Neutrophil (primary cell): ENCODE data around the gene RTCA.
"Not testable (repeated sequence)": the region's sequence is repeated elsewhere in the genome, so short reads cannot be mapped to it uniquely, and the experiment has no call there.

Experiments
- H3K27ac ChIP-seq: fragments of 200-600 bp; sonication (generic); 2 replicates; pipeline ENCODE4 v1.5.1; 2016; ENCODE audit warnings: mild to moderate bottlenecking, moderate library complexity
- H3K27me3 ChIP-seq: fragments of 200-600 bp; sonication (generic); 2 replicates; pipeline ENCODE4 v1.6.0; 2016; ENCODE audit warnings: mild to moderate bottlenecking
- H3K36me3 ChIP-seq: fragments of 200-600 bp; sonication (generic); 2 replicates; pipeline ENCODE4 v1.5.1; 2017
- H3K4me1 ChIP-seq, 2 experiments: fragments of 200-600 bp in 1 of 2; sonication (generic) in 1 of 2; 1 replicate in 1 of 2; 2 replicates in 1 of 2; pipeline versions ENCODE4 v1.5.1 to v1.6.1; 2013 to 2016; ENCODE audit warnings: low read depth in 1 of 2, low read length in 1 of 2, mild to moderate bottlenecking in 1 of 2, moderate library complexity in 1 of 2; ENCODE audit not compliant: control insufficient read depth in 1 of 2, insufficient read depth in 1 of 2
- H3K4me3 ChIP-seq, 2 experiments: fragments of 200-600 bp in 1 of 2; sonication (generic) in 1 of 2; 1 replicate in 1 of 2; 2 replicates in 1 of 2; pipeline ENCODE4 v1.5.1; 2013 to 2016; ENCODE audit warnings: low read depth in 1 of 2, low read length in 1 of 2, mild to moderate bottlenecking in 1 of 2, moderate library complexity in 1 of 2
- H3K9me3 ChIP-seq: fragments of 200-600 bp; sonication (generic); 2 replicates; pipeline ENCODE4 v1.5.1; 2016
- CTCF ChIP-seq: fragments of 200-600 bp; sonication (generic); IDR thresholded peaks from 2 replicates; pipeline ENCODE4 v1.5.1; 2016; ENCODE audit warnings: antibody characterized with exemption

The RTCA gene

GRCh38 chr1:100290291-100290690, 24.3 kb downstream of the RTCA start:
- no peaks in the 10 kb centered on the region for H3K9me3 ChIP-seq
- H3K4me3 ChIP-seq: no peak overlapping the region
- peaks cover 91% of the 10 kb centered on the region for H3K36me3 ChIP-seq
- no peaks in the 10 kb centered on the region for H3K4me1 ChIP-seq
- no peaks in the 10 kb centered on the region for H3K27me3 ChIP-seq
- no peak overlapping the region for H3K27ac ChIP-seq
- no peak for TF ChIP-seq CTCF

GRCh38 chr1:100292711-100293110, 26.7 kb downstream of the RTCA start:
- H3K9me3 ChIP-seq: no peaks in the 10 kb centered on the region
- no peak overlapping the region for H3K4me3 ChIP-seq
- TF ChIP-seq CTCF: no peak
- H3K27me3 ChIP-seq: no peaks in the 10 kb centered on the region
- no peaks in the 10 kb centered on the region for H3K4me1 ChIP-seq
- peaks cover 71% of the 10 kb centered on the region for H3K36me3 ChIP-seq
- H3K27ac ChIP-seq: no peak overlapping the region

- no peaks in the 10 kb centered on the region for H3K4me1 ChIP-seq
- TF ChIP-seq CTCF: no peak
- no peak overlapping the region for H3K4me3 ChIP-seq
- H3K36me3 ChIP-seq: peaks cover 39% of the 10 kb centered on the region
- no peak overlapping the region for H3K27ac ChIP-seq
- no peaks in the 10 kb centered on the region for H3K9me3 ChIP-seq
- H3K27me3 ChIP-seq: no peaks in the 10 kb centered on the region
These were observed 30.1 kb downstream of the RTCA start for GRCh38 chr1:100296140-100296539.

GRCh38 chr1:100296997-100297396, 31.0 kb downstream of the RTCA start:
- not testable (repeated sequence) for H3K9me3 ChIP-seq, H3K27ac ChIP-seq, H3K27me3 ChIP-seq, H3K4me3 ChIP-seq, H3K4me1 ChIP-seq
- H3K36me3 ChIP-seq: peaks cover 31% of the 10 kb centered on the region

GRCh38 chr1:100298512-100298911, 32.5 kb downstream of the RTCA start:
- Histone ChIP-seq H3K9me3 (no peaks in the 10 kb centered on the region), H3K36me3 (peaks cover 17% of the 10 kb centered on the region), H3K4me3 (no peak overlapping the region), H3K27me3 (no peaks in the 10 kb centered on the region), H3K4me1 (no peaks in the 10 kb centered on the region), H3K27ac (no peak overlapping the region)
- TF ChIP-seq CTCF: no peak

GRCh38 chr1:100299521-100300222, 33.7 kb downstream of the RTCA start:
- no peaks in the 10 kb centered on the region for H3K27me3 ChIP-seq
- no peak overlapping the region for H3K27ac ChIP-seq
- TF ChIP-seq CTCF: no peak
- H3K4me1 ChIP-seq: no peaks in the 10 kb centered on the region
- peaks cover 8% of the 10 kb centered on the region for H3K36me3 ChIP-seq
- H3K9me3 ChIP-seq: no peaks in the 10 kb centered on the region
- H3K4me3 ChIP-seq: no peak overlapping the region
